Skeletal muscle cell (primary cell): ENCODE results near the gene RNF113B.
A peak's percentile ranks its signal among the peaks of the same experiment; 100 is the strongest.

Source experiments
- DNase-seq: peaks from one replicate; pipeline ENCODE4 v3.0.0-alpha.2; 2010; ENCODE audit warnings: low read depth
- H3K4me3 ChIP-seq: 2 replicates; pipeline ENCODE4 v1.5.1; 2011; ENCODE audit warnings: low read depth, mild to moderate bottlenecking, control low read depth, low read length, moderate library complexity

RNF113B gene

GRCh38 chr13:98181111-98181815, 4.2 kb upstream of the RNF113B start:
- no peak overlapping the region for H3K4me3 ChIP-seq
- no peak for DNase-seq

GRCh38 chr13:98180092-98180491, 3.0 kb upstream of the RNF113B start:
- no peak for DNase-seq
- H3K4me3 ChIP-seq = no peak overlapping the region

GRCh38 chr13:98175823-98176222, 1.2 kb downstream of the RNF113B start:
- H3K4me3 ChIP-seq = no peak overlapping the region
- no peak for DNase-seq

DNA sequence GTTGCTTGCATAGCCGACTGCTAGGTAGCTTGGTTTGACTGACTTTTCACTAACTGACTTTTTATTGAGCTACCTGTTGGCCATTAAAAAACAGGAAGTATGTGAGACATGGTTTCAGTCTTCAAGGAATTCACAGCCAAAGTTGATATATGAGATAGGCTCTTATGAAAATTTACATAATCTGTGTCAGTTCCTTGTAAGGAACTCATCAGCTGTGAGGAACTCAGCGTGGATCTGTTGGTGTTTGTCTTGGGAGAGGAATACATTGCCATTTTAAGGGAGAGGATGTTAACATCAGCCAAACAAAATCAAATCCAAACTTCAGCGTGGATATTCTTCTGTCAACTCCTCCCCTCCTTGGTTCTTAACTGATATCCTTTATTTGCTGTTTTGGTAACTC, 2.0 kb downstream of the RNF113B start:
- no peak overlapping the region for H3K4me3 ChIP-seq
- DNase-seq = no peak

GRCh38 chr13:98174307-98174706, 2.8 kb downstream of the RNF113B start:
- H3K4me3 ChIP-seq = no peak overlapping the region
- DNase-seq = no peak

- peak; percentile 92 for DNase-seq
- H3K4me3 ChIP-seq = no peak overlapping the region
Observed at GRCh38 chr13:98173431-98174152, 3.5 kb downstream of the RNF113B start.

- no peak overlapping the region for H3K4me3 ChIP-seq
- no peak for DNase-seq
Observed at GRCh38 chr13:98172590-98173422, 4.3 kb downstream of the RNF113B start.

GRCh38 chr13:98171900-98172589, 5.0 kb downstream of the RNF113B start:
- no peak overlapping the region for H3K4me3 ChIP-seq
- no peak for DNase-seq

DNA sequence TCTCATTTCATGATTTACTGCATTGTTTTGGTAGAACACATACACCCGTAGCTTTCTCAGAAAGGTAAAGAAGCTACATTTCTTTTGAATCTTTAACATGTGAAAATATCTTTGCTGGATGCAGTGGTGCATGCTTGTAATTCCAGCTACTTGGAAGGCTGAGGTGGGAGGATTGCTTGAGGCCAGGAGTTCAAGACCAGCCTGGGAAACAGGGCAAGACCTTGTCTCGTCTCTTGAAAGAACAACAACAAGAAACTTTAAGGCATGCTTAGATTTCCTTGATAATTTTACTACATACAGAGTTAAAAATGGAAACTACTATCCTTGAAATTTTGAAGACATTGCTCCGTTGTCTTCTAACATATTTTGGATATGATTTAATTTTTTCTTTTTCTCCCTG, 7.7 kb downstream of the RNF113B start:
- no peak for DNase-seq
- H3K4me3 ChIP-seq = no peak overlapping the region

GRCh38 chr13:98162935-98163334, 14.1 kb downstream of the RNF113B start:
- no peak for DNase-seq
- no peak overlapping the region for H3K4me3 ChIP-seq

DNA sequence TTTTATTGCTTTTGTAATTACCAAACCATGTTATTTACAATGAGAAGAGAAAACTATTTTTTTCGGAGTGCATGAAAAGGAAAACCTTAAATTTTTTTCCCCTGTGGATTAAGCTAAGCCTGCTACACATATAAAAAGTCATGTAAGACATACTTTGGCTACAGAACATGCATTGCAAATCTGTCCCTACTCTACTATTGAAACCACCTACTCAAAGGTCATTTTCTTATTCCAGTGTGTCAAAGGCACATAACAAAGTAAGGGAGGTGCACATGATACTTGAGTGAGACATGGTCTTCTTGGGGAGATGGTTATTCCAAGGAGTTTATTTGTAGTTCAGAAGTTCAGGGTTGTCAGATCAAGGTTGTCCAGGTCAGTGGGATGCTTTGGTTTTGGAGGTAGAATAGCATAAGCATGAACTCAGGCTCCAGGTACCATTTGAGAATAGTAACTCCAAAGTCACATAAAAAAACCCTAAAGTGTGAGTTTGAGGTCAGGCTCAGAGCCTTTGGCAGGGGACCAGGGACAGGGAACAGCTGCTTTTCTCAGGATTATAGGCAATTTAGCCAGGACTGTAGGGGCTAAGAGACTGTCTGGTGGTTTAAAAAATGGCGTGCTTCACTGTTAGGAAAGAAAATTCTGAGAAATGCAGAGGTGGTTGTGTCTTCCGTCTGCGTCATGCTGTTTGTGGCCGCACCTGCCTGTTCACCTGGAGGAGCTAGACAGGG, 18.7 kb downstream of the RNF113B start:
- no peak overlapping the region for H3K4me3 ChIP-seq
- DNase-seq = no peak

GRCh38 chr13:98157609-98158008, 19.5 kb downstream of the RNF113B start:
- DNase-seq = no peak
- H3K4me3 ChIP-seq = no peak overlapping the region

DNA sequence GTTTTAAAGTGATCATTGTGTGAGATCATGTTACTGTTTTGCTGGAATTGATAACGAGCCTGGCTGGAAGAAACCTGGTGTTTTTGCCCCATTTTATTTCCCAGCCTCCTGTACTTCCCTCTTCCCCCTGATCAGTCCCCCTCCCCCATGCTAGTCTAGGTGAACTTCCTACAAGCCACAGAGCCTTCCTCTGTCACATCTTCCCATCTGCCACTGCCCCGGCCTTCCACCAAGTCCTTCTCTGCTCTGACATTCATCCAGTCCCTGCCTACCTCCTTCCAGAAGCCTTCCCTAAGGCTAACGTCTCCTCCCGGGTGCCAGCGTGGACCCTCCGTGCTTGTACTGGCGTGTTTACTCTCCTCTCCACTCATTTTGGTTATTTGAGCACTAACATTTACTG, 19.9 kb downstream of the RNF113B start:
- DNase-seq = no peak
- H3K4me3 ChIP-seq = no peak overlapping the region

DNA sequence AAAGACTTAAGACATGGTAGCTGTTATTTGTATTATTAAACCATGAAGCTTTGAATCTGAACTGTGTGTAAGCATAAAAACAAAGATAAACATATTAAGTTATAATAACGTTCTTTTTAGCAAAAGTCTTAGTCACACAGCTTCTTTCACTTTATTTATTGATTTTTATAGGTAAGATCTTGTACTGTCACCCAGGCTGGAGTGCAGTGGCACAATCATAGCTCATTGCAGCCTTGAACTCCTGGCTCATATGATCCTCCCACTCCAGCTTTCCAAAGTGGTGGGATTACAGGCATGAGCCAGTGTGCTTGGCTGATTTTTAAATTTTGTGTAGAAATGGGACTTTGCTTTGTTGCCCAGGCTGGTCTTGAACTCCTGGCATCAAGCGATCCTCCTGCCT, 20.8 kb downstream of the RNF113B start:
- DNase-seq = no peak
- H3K4me3 ChIP-seq = no peak overlapping the region

- peak; percentile 52 for DNase-seq
- no peak overlapping the region for H3K4me3 ChIP-seq
Observed at GRCh38 chr13:98155475-98156109, 21.5 kb downstream of the RNF113B start.

GRCh38 chr13:98150832-98151479, 26.1 kb downstream of the RNF113B start:
- no peak overlapping the region for H3K4me3 ChIP-seq
- DNase-seq = no peak

GRCh38 chr13:98147521-98147920, 29.5 kb downstream of the RNF113B start:
- H3K4me3 ChIP-seq = no peak overlapping the region
- no peak for DNase-seq

- DNase-seq = peak; percentile 25
- peak overlapping the region; percentile 61 for H3K4me3 ChIP-seq
Observed at GRCh38 chr13:98144801-98145350, 32.2 kb downstream of the RNF113B start.
